HG03565 (cell line): ENCODE data around the gene ADCY5.
"Not testable (repeated sequence)": the region's sequence is repeated elsewhere in the genome, so short reads cannot be mapped to it uniquely, and the experiment has no call there.

ENCODE experiments used
- ATAC-seq: cut with Tn5 transposase; IDR thresholded peaks from one replicate; pipeline ENCODE4 v1.9.1; 2021; ENCODE audit warnings: mild to moderate bottlenecking, moderate library complexity; ENCODE audit not compliant: unreplicated experiment

The ADCY5 gene

GRCh38 chr3:123277106-123277505 lies 171.8 kb downstream of the ADCY5 start:
- no peak for ATAC-seq

- no peak for ATAC-seq
Observed at GRCh38 chr3:123276346-123277006, 172.4 kb downstream of the ADCY5 start.

- ATAC-seq, result no peak
Observed at GRCh38 chr3:123275691-123276090, 173.2 kb downstream of the ADCY5 start.

- no peak for ATAC-seq
Observed at GRCh38 chr3:123272547-123272946, 176.3 kb downstream of the ADCY5 start.

- ATAC-seq, result no peak
Observed at GRCh38 chr3:123271466-123272159, 177.3 kb downstream of the ADCY5 start.

GRCh38 chr3:123270818-123271217 lies 178.1 kb downstream of the ADCY5 start:
- no peak for ATAC-seq

- no peak for ATAC-seq
Observed at GRCh38 chr3:123267821-123268220, 181.1 kb downstream of the ADCY5 start.

- no peak for ATAC-seq
Observed at GRCh38 chr3:123263941-123264340, 184.9 kb downstream of the ADCY5 start.

- no peak for ATAC-seq
Observed at GRCh38 chr3:123262868-123263267, 186.0 kb downstream of the ADCY5 start.

GRCh38 chr3:123262226-123262625 lies 186.7 kb downstream of the ADCY5 start:
- ATAC-seq, result no peak

GRCh38 chr3:123261666-123262065 lies 187.2 kb downstream of the ADCY5 start:
- no peak for ATAC-seq

- ATAC-seq, result no peak
Observed at GRCh38 chr3:123258811-123259420, 190.0 kb downstream of the ADCY5 start.

- no peak for ATAC-seq
Observed at GRCh38 chr3:123258359-123258758, 190.5 kb downstream of the ADCY5 start.

- ATAC-seq, result no peak
Observed at GRCh38 chr3:123256256-123256655, 192.6 kb downstream of the ADCY5 start.

GRCh38 chr3:123246866-123247265 lies 202.0 kb downstream of the ADCY5 start:
- ATAC-seq, result no peak

GRCh38 chr3:123244128-123244527 lies 204.8 kb downstream of the ADCY5 start:
- no peak for ATAC-seq

GRCh38 chr3:123239756-123240155 lies 209.1 kb downstream of the ADCY5 start:
- no peak for ATAC-seq

- ATAC-seq, result not testable (repeated sequence)
Observed at GRCh38 chr3:123239186-123239585, 209.7 kb downstream of the ADCY5 start.

- no peak for ATAC-seq
Observed at GRCh38 chr3:123236902-123237301, 212.0 kb downstream of the ADCY5 start.
